Stimulated activated memory B cell treated with anti-CD40 and anti-IgM and Interleukin-4, amounts not matched to agents 10 μg/mL and 1 μg/mL and 100 μg/mL, for 72 hours (primary cell): ENCODE results near the gene CMSS1.
A peak's percentile ranks its signal among the peaks of the same experiment; 100 is the strongest.
"Not testable (repeated sequence)": the region's sequence is repeated elsewhere in the genome, so short reads cannot be mapped to it uniquely, and the experiment has no call there.

Experiments
- ATAC-seq: fragments of 150-1000 bp; cut with Tn5 transposase; 2 replicates; pipeline ENCODE4 v1.10.0; 2021
- H3K27ac Mint-ChIP-seq: one replicate; pipeline ENCODE4 v1.8.0; 2022; ENCODE audit warnings: mild to moderate bottlenecking, mixed read lengths
- H3K27me3 Mint-ChIP-seq: one replicate; pipeline ENCODE4 v1.8.0; 2022; ENCODE audit warnings: mixed read lengths
- H3K36me3 Mint-ChIP-seq: one replicate; pipeline ENCODE4 v1.8.0; 2022; ENCODE audit warnings: mixed read lengths
- H3K4me1 Mint-ChIP-seq: one replicate; pipeline ENCODE4 v1.8.0; 2022; ENCODE audit warnings: mixed read lengths
- H3K4me3 Mint-ChIP-seq: one replicate; pipeline ENCODE4 v1.8.0; 2022; ENCODE audit warnings: mild to moderate bottlenecking, moderate library complexity, mixed read lengths
- H3K9me3 Mint-ChIP-seq: one replicate; pipeline ENCODE4 v1.8.0; 2022; ENCODE audit warnings: mixed read lengths

Gene CMSS1

DNA sequence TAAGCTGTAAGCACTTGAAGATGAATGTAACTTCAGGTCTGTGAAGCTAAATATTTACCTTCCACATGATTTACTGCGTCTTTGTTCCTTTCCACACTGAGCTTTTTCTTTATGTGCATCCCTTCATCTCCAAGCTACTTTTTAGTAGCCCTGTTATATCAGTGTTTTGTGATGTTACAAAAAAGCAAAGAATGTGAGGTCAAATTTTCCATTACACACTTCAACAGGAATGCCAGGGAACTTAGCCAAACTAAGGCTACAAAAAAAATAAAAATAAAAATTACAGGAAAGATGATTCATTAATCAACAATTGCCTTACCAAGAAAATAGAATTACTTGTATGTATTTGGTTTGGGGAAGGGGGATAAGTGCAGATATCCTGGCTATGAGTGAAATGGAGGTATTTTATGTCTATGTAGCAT, 223.7 kb downstream of the CMSS1 start:
- peak overlapping the region; percentile 76 for H3K27ac Mint-ChIP-seq
- no peaks in the 10 kb centered on the region for H3K27me3 Mint-ChIP-seq
- H3K9me3 Mint-ChIP-seq = no peaks in the 10 kb centered on the region
- H3K4me3 Mint-ChIP-seq = no peak overlapping the region
- no peak for ATAC-seq
- peaks cover 9% of the 10 kb centered on the region for H3K36me3 Mint-ChIP-seq
- H3K4me1 Mint-ChIP-seq = peaks cover 55% of the 10 kb centered on the region

GRCh38 chr3:100042166-100042981, 224.7 kb downstream of the CMSS1 start:
- no peak for ATAC-seq
- Mint-ChIP-seq H3K9me3 (no peaks in the 10 kb centered on the region), H3K36me3 (peaks cover 9% of the 10 kb centered on the region), H3K4me3 (no peak overlapping the region), H3K4me1 (peaks cover 65% of the 10 kb centered on the region), H3K27me3 (no peaks in the 10 kb centered on the region), H3K27ac (peak overlapping the region; percentile 76)

DNA sequence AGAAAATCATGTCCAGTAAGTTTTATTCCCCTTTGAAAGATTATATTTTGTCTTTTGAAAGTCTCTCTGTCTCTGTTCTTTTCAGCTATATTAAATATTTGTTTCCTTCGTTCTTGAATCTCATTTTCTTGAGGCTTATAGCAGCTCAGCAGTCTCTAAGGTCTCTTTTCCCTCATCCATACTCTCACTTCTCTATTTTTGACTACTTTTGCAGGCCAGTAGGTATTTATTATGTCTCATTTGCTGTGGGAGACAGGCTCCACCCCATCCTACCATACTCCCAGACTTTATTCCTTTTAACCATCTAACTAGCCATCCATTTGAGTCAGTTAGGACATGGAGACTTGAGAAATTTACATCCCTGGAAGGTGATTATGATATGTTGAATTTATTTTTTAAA, 225.6 kb downstream of the CMSS1 start:
- no peaks in the 10 kb centered on the region for H3K9me3 Mint-ChIP-seq
- H3K27ac Mint-ChIP-seq = peak overlapping the region; percentile 76
- H3K4me3 Mint-ChIP-seq = no peak overlapping the region
- peaks cover 74% of the 10 kb centered on the region for H3K4me1 Mint-ChIP-seq
- ATAC-seq = no peak
- H3K27me3 Mint-ChIP-seq = no peaks in the 10 kb centered on the region
- peaks cover 9% of the 10 kb centered on the region for H3K36me3 Mint-ChIP-seq

DNA sequence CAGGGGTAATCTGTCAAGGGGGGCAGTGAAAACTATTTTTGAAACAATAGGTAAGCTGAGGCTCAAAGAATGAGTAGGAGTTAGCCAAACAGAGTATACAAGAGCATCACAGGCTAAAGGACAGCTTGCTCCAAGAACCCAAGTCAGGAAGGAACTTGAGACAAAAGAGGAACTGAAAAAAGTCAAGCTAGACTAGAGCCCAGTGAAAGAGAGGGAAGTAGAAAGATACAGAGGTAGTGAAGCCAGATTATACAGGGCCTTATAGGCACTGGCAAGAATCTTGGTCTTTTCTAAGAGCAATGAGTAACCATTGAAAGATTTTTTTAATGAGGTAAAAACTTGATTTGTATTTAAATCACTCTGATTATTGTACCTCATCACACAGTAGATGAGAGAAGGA, 226.7 kb downstream of the CMSS1 start:
- Mint-ChIP-seq H3K27me3 (no peaks in the 10 kb centered on the region), H3K4me3 (no peak overlapping the region), H3K9me3 (no peaks in the 10 kb centered on the region), H3K4me1 (peaks cover 82% of the 10 kb centered on the region), H3K36me3 (peaks cover 9% of the 10 kb centered on the region), H3K27ac (peak overlapping the region; percentile 95)
- peak; percentile 92 for ATAC-seq

DNA sequence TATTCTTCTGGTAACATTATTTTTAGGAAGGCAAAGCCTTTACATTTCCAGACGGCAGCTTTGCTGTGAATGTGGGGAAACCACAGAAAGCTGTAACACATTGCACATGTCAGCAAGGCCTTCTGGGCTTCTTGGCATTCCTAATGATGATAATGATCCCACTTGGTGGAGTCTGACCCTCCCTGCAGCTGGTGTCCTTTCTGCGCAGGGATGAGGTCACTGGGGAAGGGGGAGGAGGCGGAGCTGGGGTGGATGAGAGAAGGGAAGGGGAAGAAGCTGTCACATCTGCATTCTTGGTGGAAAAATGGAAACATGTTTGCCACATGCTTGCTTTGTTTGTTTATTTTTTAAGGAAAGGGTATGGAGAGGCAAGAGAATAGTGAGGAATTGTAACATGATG, 228.0 kb downstream of the CMSS1 start:
- Mint-ChIP-seq H3K9me3 (no peaks in the 10 kb centered on the region), H3K4me3 (no peak overlapping the region), H3K4me1 (peaks cover 70% of the 10 kb centered on the region), H3K36me3 (no peaks in the 10 kb centered on the region), H3K27me3 (no peaks in the 10 kb centered on the region), H3K27ac (peak overlapping the region; percentile 95)
- ATAC-seq = no peak

DNA sequence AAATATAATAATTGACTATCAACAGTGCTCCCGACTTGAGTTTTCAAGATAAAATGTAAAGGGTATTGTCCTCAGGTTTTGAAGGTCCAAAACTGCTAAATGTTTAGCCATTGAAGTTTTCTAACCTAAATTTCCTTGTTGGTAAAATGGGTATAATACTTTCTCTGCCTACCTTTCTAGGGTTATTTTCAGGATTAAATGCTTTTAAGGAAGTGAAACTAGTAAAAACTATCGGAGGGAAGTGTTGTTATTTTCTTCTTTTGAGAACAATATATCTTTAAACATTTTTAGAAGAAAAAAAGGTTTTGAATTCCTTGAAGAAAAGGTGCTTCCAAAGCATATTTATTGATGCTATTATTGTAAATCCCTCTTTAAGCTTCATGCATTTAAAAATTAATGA, 229.3 kb downstream of the CMSS1 start:
- Mint-ChIP-seq H3K9me3 (no peaks in the 10 kb centered on the region), H3K4me1 (peaks cover 66% of the 10 kb centered on the region), H3K27ac (peak overlapping the region; percentile 95), H3K27me3 (no peaks in the 10 kb centered on the region), H3K4me3 (no peak overlapping the region), H3K36me3 (no peaks in the 10 kb centered on the region)
- ATAC-seq = no peak

DNA sequence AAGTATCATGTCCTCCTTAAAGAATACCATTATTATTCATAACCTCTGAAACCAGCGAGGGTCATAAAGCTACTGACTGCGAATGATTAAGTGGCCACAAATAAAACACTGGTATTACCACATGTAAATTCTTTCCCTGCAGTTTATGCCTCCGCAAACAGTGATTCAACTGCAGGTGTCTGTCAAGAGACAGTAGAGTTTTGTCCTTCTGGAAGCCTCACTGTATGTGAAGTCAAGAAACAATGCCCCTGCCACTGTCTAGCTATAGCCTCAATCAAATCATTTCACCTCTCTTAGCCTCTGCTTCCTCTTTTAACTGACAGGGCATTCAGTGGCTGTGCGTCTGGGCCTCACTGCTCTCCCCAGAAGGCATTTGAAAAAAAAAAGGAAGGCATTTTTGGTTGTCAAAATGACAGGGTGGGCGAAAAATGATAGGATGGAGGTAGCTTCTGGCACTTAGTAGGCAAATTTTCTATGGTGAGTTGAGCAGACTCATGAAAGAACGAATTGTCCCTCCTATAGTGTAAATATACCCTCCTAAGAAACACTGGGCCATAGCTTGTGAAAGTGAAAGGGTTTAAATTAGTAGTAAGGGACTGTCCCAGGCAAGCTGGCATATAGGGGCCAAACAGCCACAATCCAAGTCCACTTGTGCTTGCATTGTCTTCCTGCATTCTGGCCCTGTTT, 229.9 kb downstream of the CMSS1 start:
- peak overlapping the region; percentile 60 for H3K4me3 Mint-ChIP-seq
- peak overlapping the region; percentile 95 for H3K27ac Mint-ChIP-seq
- no peaks in the 10 kb centered on the region for H3K27me3 Mint-ChIP-seq
- no peaks in the 10 kb centered on the region for H3K9me3 Mint-ChIP-seq
- peak; percentile 92 for ATAC-seq
- no peaks in the 10 kb centered on the region for H3K36me3 Mint-ChIP-seq
- H3K4me1 Mint-ChIP-seq = peaks cover 63% of the 10 kb centered on the region

DNA sequence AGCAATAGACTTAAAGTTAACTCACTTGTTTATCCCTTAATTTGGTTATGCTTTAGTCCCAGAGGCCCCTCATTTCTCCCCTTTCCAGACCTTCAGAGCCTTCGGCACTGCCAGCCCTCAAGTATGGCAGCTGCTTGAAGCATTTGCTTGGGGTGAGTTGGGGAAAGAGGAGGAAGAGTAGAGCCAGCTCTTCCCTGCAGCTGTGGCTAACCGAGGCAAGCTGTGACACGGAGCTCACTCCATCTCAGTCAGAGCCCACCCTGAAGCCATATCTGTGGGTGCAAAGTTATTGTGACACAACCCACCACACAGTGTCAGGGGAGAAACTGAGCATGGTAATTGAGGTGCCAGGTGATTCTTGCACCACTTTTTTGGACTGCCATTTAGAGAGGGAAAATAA, 230.6 kb downstream of the CMSS1 start:
- H3K27ac Mint-ChIP-seq = peak overlapping the region; percentile 95
- no peaks in the 10 kb centered on the region for H3K36me3 Mint-ChIP-seq
- peak overlapping the region; percentile 60 for H3K4me3 Mint-ChIP-seq
- peaks cover 57% of the 10 kb centered on the region for H3K4me1 Mint-ChIP-seq
- no peaks in the 10 kb centered on the region for H3K9me3 Mint-ChIP-seq
- no peak for ATAC-seq
- H3K27me3 Mint-ChIP-seq = no peaks in the 10 kb centered on the region

DNA sequence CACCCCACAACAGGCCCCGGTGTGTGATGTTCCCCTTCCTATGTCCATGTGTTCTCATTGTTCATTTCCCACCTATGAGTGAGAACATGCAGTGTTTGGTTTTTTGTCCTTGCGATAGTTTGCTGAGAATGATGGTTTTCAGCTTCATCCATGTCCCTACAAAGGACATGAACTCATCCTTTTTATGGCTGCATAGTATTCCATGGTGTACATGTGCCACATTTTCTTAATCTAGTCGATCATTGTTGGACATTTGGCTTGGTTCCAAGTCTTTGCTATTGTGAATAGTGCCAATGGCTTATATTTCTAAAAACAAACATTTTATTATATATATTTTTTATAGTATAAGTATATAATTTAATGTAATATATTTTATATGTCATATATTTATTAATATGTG, 233.9 kb downstream of the CMSS1 start:
- not testable (repeated sequence) for H3K27me3 Mint-ChIP-seq, H3K27ac Mint-ChIP-seq, ATAC-seq, H3K9me3 Mint-ChIP-seq, H3K4me3 Mint-ChIP-seq, H3K36me3 Mint-ChIP-seq
- peaks cover 25% of the 10 kb centered on the region for H3K4me1 Mint-ChIP-seq

DNA sequence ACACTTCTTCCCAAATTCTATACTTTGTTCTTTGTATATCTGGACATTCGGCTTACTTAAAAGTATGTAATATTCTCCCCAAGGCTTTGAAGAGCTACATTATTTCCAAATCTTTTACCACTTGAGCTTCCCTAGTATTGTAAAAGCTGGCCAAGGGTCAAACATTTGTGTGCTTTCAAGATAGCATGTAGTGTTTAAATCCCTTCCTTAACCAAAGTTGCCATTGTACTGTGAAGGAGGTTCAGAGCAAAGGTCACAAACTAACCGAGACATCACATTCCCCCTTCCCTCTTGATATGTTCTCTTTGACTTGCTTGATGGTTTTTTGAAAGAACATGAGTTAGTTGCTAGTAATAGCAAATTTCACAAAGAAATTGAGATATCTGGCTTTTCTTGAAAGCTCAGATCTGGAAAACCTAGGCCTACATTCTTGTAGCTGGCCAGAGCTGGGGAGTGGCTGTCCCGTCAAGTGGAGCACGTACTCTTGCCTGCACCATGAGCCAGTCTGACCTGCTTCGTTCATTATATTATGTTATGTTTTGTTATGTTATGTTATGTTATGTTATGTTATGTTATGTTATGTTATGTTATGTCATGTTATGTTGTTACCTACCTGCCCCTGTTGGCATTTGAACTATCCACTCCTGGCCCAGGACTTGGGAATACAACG, 236.4 kb downstream of the CMSS1 start:
- no peak overlapping the region for H3K4me3 Mint-ChIP-seq
- no peaks in the 10 kb centered on the region for H3K27me3 Mint-ChIP-seq
- H3K27ac Mint-ChIP-seq = no peak overlapping the region
- H3K4me1 Mint-ChIP-seq = peaks cover 3% of the 10 kb centered on the region
- ATAC-seq = no peak
- H3K36me3 Mint-ChIP-seq = peaks cover 9% of the 10 kb centered on the region
- no peaks in the 10 kb centered on the region for H3K9me3 Mint-ChIP-seq

DNA sequence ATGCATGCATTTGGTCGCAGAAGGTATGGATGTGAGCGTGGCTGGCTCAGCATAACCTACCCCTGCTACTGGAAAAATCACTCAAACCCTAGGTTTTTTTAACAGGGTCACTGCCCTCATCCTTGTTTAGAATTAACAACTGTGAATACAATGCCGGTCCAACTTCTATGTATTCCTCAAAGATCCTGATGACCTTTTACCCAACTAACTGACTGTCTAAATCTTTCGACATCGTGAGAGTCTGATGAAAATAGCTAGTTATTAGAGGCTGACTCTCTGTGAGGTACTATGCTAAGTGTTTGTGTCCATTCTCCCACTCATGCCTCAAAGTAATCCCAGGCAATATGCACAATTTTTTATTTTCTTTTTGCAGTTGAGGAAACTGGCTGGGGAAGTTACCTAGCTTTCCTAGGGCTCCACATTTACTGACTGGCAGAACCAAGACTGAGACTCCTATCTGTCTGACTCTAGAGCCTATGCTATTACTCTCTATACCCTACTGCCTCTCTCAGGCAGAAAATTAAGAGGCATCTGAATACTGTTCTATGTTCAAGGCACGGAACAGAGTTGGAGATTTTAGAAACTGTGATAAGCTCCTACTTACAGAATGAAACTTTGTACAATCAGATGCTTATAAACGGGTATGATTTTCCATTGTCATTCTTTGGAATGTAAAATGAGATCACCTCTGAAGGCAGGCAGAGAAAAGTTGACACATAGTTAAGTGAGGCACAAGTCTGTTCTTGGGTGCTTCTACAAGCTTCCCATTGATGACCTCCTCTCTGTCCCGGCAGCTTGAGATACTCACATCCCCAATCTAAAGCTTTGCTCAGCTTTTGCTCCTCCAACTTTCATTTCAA, 240.3 kb downstream of the CMSS1 start:
- Mint-ChIP-seq H3K27ac (no peak overlapping the region), H3K27me3 (no peaks in the 10 kb centered on the region), H3K9me3 (no peaks in the 10 kb centered on the region), H3K36me3 (peaks cover 17% of the 10 kb centered on the region), H3K4me1 (no peaks in the 10 kb centered on the region), H3K4me3 (no peak overlapping the region)
- ATAC-seq = no peak

- Mint-ChIP-seq H3K9me3 (no peaks in the 10 kb centered on the region), H3K27ac (no peak overlapping the region), H3K36me3 (peaks cover 16% of the 10 kb centered on the region), H3K4me1 (no peaks in the 10 kb centered on the region), H3K27me3 (no peaks in the 10 kb centered on the region), H3K4me3 (no peak overlapping the region)
- no peak for ATAC-seq
These were observed 241.8 kb downstream of the CMSS1 start for GRCh38 chr3:100059472-100059871.

GRCh38 chr3:100060685-100061484, 243.2 kb downstream of the CMSS1 start:
- H3K4me1 Mint-ChIP-seq = no peaks in the 10 kb centered on the region
- no peak overlapping the region for H3K27ac Mint-ChIP-seq
- H3K9me3 Mint-ChIP-seq = no peaks in the 10 kb centered on the region
- H3K4me3 Mint-ChIP-seq = no peak overlapping the region
- H3K36me3 Mint-ChIP-seq = peaks cover 8% of the 10 kb centered on the region
- no peaks in the 10 kb centered on the region for H3K27me3 Mint-ChIP-seq
- peak; percentile 63 for ATAC-seq

DNA sequence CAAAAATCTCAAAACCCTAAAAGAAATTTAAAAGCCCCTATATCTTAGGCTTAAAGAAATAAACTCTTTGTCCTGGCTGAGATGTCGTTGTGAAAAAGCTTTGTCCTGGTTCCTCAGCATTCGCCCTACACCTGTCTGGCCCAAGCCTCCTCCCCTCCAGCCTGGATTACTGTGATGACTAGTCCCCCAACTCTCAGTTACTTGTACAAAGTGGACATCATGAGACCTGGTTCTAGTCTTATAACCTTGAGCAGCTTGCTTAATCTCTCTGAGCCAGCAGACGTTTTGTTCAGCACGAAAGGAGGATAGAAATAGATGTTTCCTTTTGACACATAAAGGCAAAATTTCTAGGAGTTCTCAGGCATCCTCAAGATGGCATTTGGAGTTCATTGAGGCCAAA, 245.0 kb downstream of the CMSS1 start:
- no peak for ATAC-seq
- Mint-ChIP-seq H3K36me3 (peaks cover 8% of the 10 kb centered on the region), H3K27ac (no peak overlapping the region), H3K9me3 (no peaks in the 10 kb centered on the region), H3K4me3 (no peak overlapping the region), H3K27me3 (no peaks in the 10 kb centered on the region), H3K4me1 (no peaks in the 10 kb centered on the region)
